GM23338 (cell line): ENCODE results near the gene COL26A1. TPM values are rescaled to one million over a fixed set of nuclear protein-coding genes. Genes with fewer than 3 reads are reported as not detected.

Experiments
- ATAC-seq: fragments of 200-7000 bp; cut with Tn5 transposase; 3 replicates; pipeline ENCODE4 v1.9.1; 2020
- DNase-seq: peaks from one replicate; pipeline ENCODE4 v3.0.0-alpha.2; 2015; ENCODE audit warnings: low spot score
- H2AFZ ChIP-seq: fragments of 200-600 bp; sonication (generic); 2 replicates; pipeline ENCODE4 v1.8.0; 2016; ENCODE audit warnings: antibody characterized with exemption, mild to moderate bottlenecking, moderate library complexity
- H3F3A ChIP-seq: fragments of 200-600 bp; sonication (generic); replicated peaks from 2 replicates; pipeline ENCODE4 v1.8.0; 2017; ENCODE audit warnings: antibody characterized with exemption, mixed run types, low read depth
- H3K27ac ChIP-seq: fragments of 200-600 bp; sonication (generic); 2 replicates; pipeline ENCODE4 v1.6.1; 2016; ENCODE audit warnings: low read depth
- H3K27me3 ChIP-seq: fragments of 200-600 bp; sonication (generic); 2 replicates; pipeline ENCODE4 v1.8.0; 2016; ENCODE audit warnings: mild to moderate bottlenecking, mixed run types, moderate library complexity; ENCODE audit not compliant: insufficient read depth
- H3K36me3 ChIP-seq: fragments of 200-600 bp; sonication (generic); 2 replicates; pipeline ENCODE4 v1.8.0; 2016; ENCODE audit warnings: mild to moderate bottlenecking; ENCODE audit not compliant: insufficient read depth
- H3K4me1 ChIP-seq: fragments of 200-600 bp; sonication (generic); 2 replicates; pipeline ENCODE4 v1.8.0; 2016; ENCODE audit warnings: mild to moderate bottlenecking, moderate library complexity; ENCODE audit not compliant: insufficient read depth
- H3K4me2 ChIP-seq: fragments of 200-600 bp; sonication (generic); 2 replicates; pipeline ENCODE4 v1.7.1; 2017; ENCODE audit warnings: mixed run types
- H3K4me3 ChIP-seq: fragments of 200-600 bp; sonication (generic); 2 replicates; pipeline ENCODE4 v1.6.1; 2016; ENCODE audit warnings: mixed run types
- H3K79me2 ChIP-seq: fragments of 200-600 bp; sonication (generic); replicated peaks from 2 replicates; pipeline ENCODE4 v1.8.0; 2017; ENCODE audit warnings: mild to moderate bottlenecking; ENCODE audit not compliant: insufficient read depth
- H3K9me2 ChIP-seq: fragments of 200-600 bp; sonication (generic); 2 replicates; pipeline ENCODE4 v1.8.0; 2017; ENCODE audit not compliant: insufficient read depth
- H4K20me1 ChIP-seq: fragments of 200-600 bp; sonication (generic); replicated peaks from 2 replicates; pipeline ENCODE4 v1.8.0; 2017; ENCODE audit warnings: mild to moderate bottlenecking; ENCODE audit not compliant: insufficient read depth
- H3K27ac Mint-ChIP-seq: 2 replicates; pipeline ENCODE4 v1.8.0; 2020; ENCODE audit warnings: inconsistent platforms, mild to moderate bottlenecking, moderate library complexity, mixed read lengths
- H3K27me3 Mint-ChIP-seq: 3 replicates; pipeline ENCODE4 v1.8.0; 2022; ENCODE audit warnings: low read depth, mild to moderate bottlenecking, moderate library complexity, mixed read lengths, inconsistent platforms; ENCODE audit not compliant: insufficient read depth, poor library complexity
- H3K36me3 Mint-ChIP-seq: 3 replicates; pipeline ENCODE4 v1.8.0; 2021; ENCODE audit warnings: low read depth, mild to moderate bottlenecking, inconsistent platforms, moderate library complexity, mixed read lengths
- H3K4me1 Mint-ChIP-seq: 3 replicates; pipeline ENCODE4 v1.8.0; 2020; ENCODE audit warnings: mild to moderate bottlenecking, inconsistent platforms, mixed read lengths
- H3K4me3 Mint-ChIP-seq: 3 replicates; pipeline ENCODE4 v1.8.0; 2021; ENCODE audit warnings: moderate library complexity, mild to moderate bottlenecking, inconsistent platforms, mixed read lengths
- H3K9me3 Mint-ChIP-seq: 3 replicates; pipeline ENCODE4 v1.8.0; 2020; ENCODE audit warnings: moderate library complexity, mild to moderate bottlenecking, inconsistent platforms, mixed read lengths
- EZH2 ChIP-seq: fragments of 200-600 bp; sonication (generic); IDR thresholded peaks from one replicate; pipeline ENCODE4 v1.8.0; 2017; ENCODE audit warnings: antibody characterized with exemption, mild to moderate bottlenecking, low read depth; ENCODE audit not compliant: unreplicated experiment
- EZH2phosphoT487 ChIP-seq: fragments of 200-600 bp; sonication (generic); IDR thresholded peaks from one replicate; pipeline ENCODE4 v1.8.1; 2018; ENCODE audit warnings: antibody characterized with exemption; ENCODE audit not compliant: unreplicated experiment
- JUNB ChIP-seq: IDR thresholded peaks from one replicate; pipeline ENCODE4 v1.6.1; 2016; ENCODE audit warnings: antibody characterized with exemption; ENCODE audit not compliant: unreplicated experiment
- REST ChIP-seq: IDR thresholded peaks from one replicate; pipeline ENCODE4 v1.6.1; 2018; ENCODE audit warnings: antibody characterized with exemption; ENCODE audit not compliant: unreplicated experiment
- ZNF331 ChIP-seq: fragments of 250-450 bp; sonication (Bioruptor Pico); IDR thresholded peaks from 2 replicates; pipeline ENCODE4 v1.5.0; 2020; ENCODE audit warnings: low read depth, mild to moderate bottlenecking, moderate library complexity
- ZNF462 ChIP-seq: fragments of 250-450 bp; sonication (Bioruptor Pico); IDR thresholded peaks from 2 replicates; pipeline ENCODE4 v1.5.0; 2020; ENCODE audit warnings: mild to moderate bottlenecking, moderate library complexity
- polyA plus RNA-seq: library from polyadenylated mRNA; unstranded; fragments of >200 nt; fragmentation: Nextera tagmentation; extraction: Ambion mirVana; gene quantifications from 2 replicates; pipeline ENCODE4 v1.2.1, GENCODE V29; 2016
- total RNA-seq: library from RNA; depleted of rRNA; stranded (reverse); fragments of >200 nt; shearing (Covaris generic); gene quantifications from 2 replicates; pipeline ENCODE4 v1.2.3, GENCODE V29; 2014

Gene COL26A1
- total and polyA plus RNA-seq, 2 experiments from 2014 or later = 17.8 to 55.0 TPM

DNA sequence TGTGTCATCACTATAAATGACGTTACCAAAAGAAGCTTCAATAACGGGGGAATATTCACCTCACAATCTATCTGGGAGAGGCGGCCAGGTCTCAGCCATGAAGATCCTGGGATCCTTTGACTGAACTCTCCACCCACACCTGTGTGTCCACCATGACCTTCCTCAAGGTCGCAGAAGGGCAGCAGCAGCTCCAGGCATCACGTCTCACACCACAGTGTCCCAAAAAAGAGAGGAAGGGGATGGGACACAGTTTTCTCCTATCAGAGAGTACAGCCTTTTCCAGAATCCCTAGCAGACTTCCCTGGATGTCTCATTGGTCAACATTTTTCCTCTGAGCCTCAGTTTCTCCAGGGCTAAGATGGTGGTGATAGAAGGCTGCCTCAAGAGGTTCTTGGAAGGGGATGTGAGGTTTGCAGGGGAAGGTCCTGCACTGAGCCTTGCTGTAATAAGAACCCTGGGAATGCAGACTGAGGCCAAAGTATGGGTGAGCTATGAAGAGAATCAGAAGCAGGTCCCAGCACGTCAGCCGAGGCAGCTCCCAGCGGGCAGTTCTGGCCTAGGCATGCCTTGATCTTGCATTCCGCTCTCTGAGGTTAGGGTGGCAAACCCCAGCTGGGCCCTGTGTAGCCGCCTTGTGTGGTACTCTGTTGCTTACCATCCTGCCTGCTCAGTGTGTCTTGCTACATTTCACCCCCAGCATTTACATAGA lies 63.8 kb downstream of the COL26A1 start (continued):
- TF ChIP-seq ZNF462 (CRISPR knock-in tag) = no peak
- no peak for TF ChIP-seq EZH2

- no peak for ATAC-seq
- Mint-ChIP-seq H3K27ac (no peak overlapping the region; the same call in 1 of the 2 replicates), H3K4me3 (no peak overlapping the region; the same call in 2 of the 3 replicates), H3K27me3 (peaks cover 7% of the 10 kb centered on the region), H3K36me3 (peaks cover 11% of the 10 kb centered on the region; the same call in 2 of the 3 replicates), H3K9me3 (no peaks in the 10 kb centered on the region), H3K4me1 (peaks cover 2% of the 10 kb centered on the region; the same call in 1 of the 3 replicates)
- H3K4me2 ChIP-seq = no peak overlapping the region
- TF ChIP-seq JUNB = no peak
- TF ChIP-seq REST = no peak
- no peak for TF ChIP-seq EZH2phosphoT487
- TF ChIP-seq ZNF331 (CRISPR knock-in tag) = no peak
- H3K36me3 ChIP-seq = no peaks in the 10 kb centered on the region
- H3K27ac ChIP-seq = no peak overlapping the region
- no peak overlapping the region for H3K4me3 ChIP-seq
- H3K79me2 ChIP-seq = peaks cover 5% of the 10 kb centered on the region; the same call in 1 of the 2 replicates
- no peaks in the 10 kb centered on the region for H3F3A ChIP-seq
- no peaks in the 10 kb centered on the region for H3K4me1 ChIP-seq
- no peaks in the 10 kb centered on the region; the same call in 1 of the 2 replicates for H4K20me1 ChIP-seq
- no peaks in the 10 kb centered on the region for H3K9me2 ChIP-seq
- H2AFZ ChIP-seq = no peak overlapping the region
- no peak for DNase-seq
- no peaks in the 10 kb centered on the region for H3K27me3 ChIP-seq
These were observed 65.6 kb downstream of the COL26A1 start for GRCh38 chr7:101428093-101428866.
